Measurements from ENCODE around the gene TEX19.

Gene TEX19

GRCh38 chr17:82390860-82391435 is 31.9 kb downstream of the TEX19 start:
- no peak for DNase-seq (ENCODE audit: low read depth in 2 of 2)

GRCh38 chr17:82391496-82392066 is 32.5 kb downstream of the TEX19 start:
- DNase-seq (ENCODE audit: low read depth in 2 of 2) = no peak

- DNase-seq (ENCODE audit: low read depth in 2 of 2) = no peak
Observed at GRCh38 chr17:82392209-82392920, 33.3 kb downstream of the TEX19 start.

GRCh38 chr17:82392941-82393340 is 33.9 kb downstream of the TEX19 start:
- no peak for DNase-seq (ENCODE audit: low read depth in 2 of 2)

- DNase-seq (ENCODE audit: low read depth in 2 of 2) = no peak
Observed at GRCh38 chr17:82394278-82394677, 35.2 kb downstream of the TEX19 start.

- no peak for DNase-seq (ENCODE audit: low read depth in 2 of 2)
Observed at GRCh38 chr17:82396601-82397435, 37.8 kb downstream of the TEX19 start.

GRCh38 chr17:82397449-82398335 is 38.6 kb downstream of the TEX19 start:
- no peak for DNase-seq (ENCODE audit: low read depth in 2 of 2)

- no peak for DNase-seq (ENCODE audit: low read depth in 2 of 2)
Observed at GRCh38 chr17:82399041-82399441, 40.0 kb downstream of the TEX19 start.

GRCh38 chr17:82399601-82400101 is 40.6 kb downstream of the TEX19 start:
- no peak for DNase-seq (ENCODE audit: low read depth in 2 of 2)

GRCh38 chr17:82400206-82400605 is 41.2 kb downstream of the TEX19 start:
- no peak for DNase-seq (ENCODE audit: low read depth in 2 of 2)

- DNase-seq (ENCODE audit: low read depth in 2 of 2) = peak; percentile 21 to 41
Observed at GRCh38 chr17:82400830-82401229, 41.8 kb downstream of the TEX19 start.

GRCh38 chr17:82402865-82403264 is 43.8 kb downstream of the TEX19 start:
- no peak for DNase-seq (ENCODE audit: low read depth in 2 of 2)

GRCh38 chr17:82403662-82404660 is 44.9 kb downstream of the TEX19 start:
- no peak for DNase-seq (ENCODE audit: low read depth in 2 of 2)

- DNase-seq (ENCODE audit: low read depth in 2 of 2) = no peak
Observed at GRCh38 chr17:82405051-82405450, 46.0 kb downstream of the TEX19 start.

GRCh38 chr17:82406131-82406671 is 47.2 kb downstream of the TEX19 start:
- no peak for DNase-seq (ENCODE audit: low read depth in 2 of 2)

- no peak for DNase-seq (ENCODE audit: low read depth in 2 of 2)
Observed at GRCh38 chr17:82407255-82407654, 48.2 kb downstream of the TEX19 start.

GRCh38 chr17:82408288-82408937 is 49.4 kb downstream of the TEX19 start:
- DNase-seq (ENCODE audit: low read depth in 2 of 2) = no peak

GRCh38 chr17:82408938-82409318 is 49.9 kb downstream of the TEX19 start:
- DNase-seq (ENCODE audit: low read depth in 2 of 2) = no peak

Measured in stimulated activated CD8-positive, alpha-beta memory T cell treated with anti-CD3 and anti-CD28 coated beads, Interleukin-15, amount 100 ng/mL, for 48 hours (primary cell).